Liver (tissue), 9 donors: ENCODE data around the gene NUP43. TPM values are rescaled to one million over a fixed set of nuclear protein-coding genes. Genes with fewer than 3 reads are reported as not detected.

Experiments used
- DNase-seq: peaks from one replicate; pipeline ENCODE4 v3.0.0-alpha.2; 2017; ENCODE audit warnings: low spot score
- H3K27ac ChIP-seq, 2 donors: one replicate each; pipeline ENCODE4 v1.7.0; 2013; ENCODE audit warnings: inconsistent platforms in 2 of 2, low read length in 2 of 2, control low read depth in 1 of 2, low read depth in 1 of 2, mild to moderate bottlenecking in 1 of 2
- H3K27me3 ChIP-seq, 4 donors: one replicate each; pipeline versions ENCODE4 v1.6.1 to v1.7.0; 2013; ENCODE audit warnings: low read length in 3 of 4, inconsistent platforms in 1 of 4, mild to moderate bottlenecking in 1 of 4, moderate library complexity in 1 of 4; ENCODE audit not compliant: control insufficient read depth in 4 of 4, insufficient read depth in 4 of 4
- H3K36me3 ChIP-seq, 4 donors: one replicate each; pipeline versions ENCODE4 v1.6.1 to v1.7.0; 2013; ENCODE audit warnings: low read length in 3 of 4, mild to moderate bottlenecking in 3 of 4, low read depth in 1 of 4, moderate library complexity in 1 of 4; ENCODE audit not compliant: control insufficient read depth in 4 of 4, insufficient read depth in 3 of 4
- H3K4me1 ChIP-seq, 4 donors: one replicate each; pipeline versions ENCODE4 v1.6.1 to v1.7.0; 2013; ENCODE audit warnings: low read length in 3 of 4, mild to moderate bottlenecking in 3 of 4, moderate library complexity in 1 of 4; ENCODE audit not compliant: control insufficient read depth in 4 of 4, insufficient read depth in 4 of 4
- H3K4me3 ChIP-seq, 3 donors: one replicate each; pipeline versions ENCODE4 v1.6.1 to v1.7.0; 2013; ENCODE audit warnings: low read length in 3 of 3, control low read depth in 1 of 3, low read depth in 1 of 3, mild to moderate bottlenecking in 1 of 3
- H3K9ac ChIP-seq, 2 donors: one replicate each; pipeline ENCODE4 v1.7.0; 2013; ENCODE audit warnings: low read length in 2 of 2, mild to moderate bottlenecking in 2 of 2, moderate library complexity in 2 of 2, control low read depth in 1 of 2, low read depth in 1 of 2
- H3K9me3 ChIP-seq, 4 donors: one replicate each; pipeline versions ENCODE4 v1.6.1 to v1.7.0; 2013; ENCODE audit warnings: low read length in 3 of 4; ENCODE audit not compliant: control insufficient read depth in 4 of 4
- EGR1 ChIP-seq, 2 donors: IDR thresholded peaks; 2 replicates each; pipeline ENCODE4 v1.6.1; 2016 to 2018; ENCODE audit warnings: antibody characterized with exemption in 2 of 2, low read depth in 2 of 2
- FOXA1 ChIP-seq: IDR thresholded peaks from 2 replicates; pipeline ENCODE4 v1.6.1; 2016; ENCODE audit warnings: antibody characterized with exemption
- FOXA2 ChIP-seq: IDR thresholded peaks from 2 replicates; pipeline ENCODE4 v1.6.1; 2016; ENCODE audit warnings: antibody characterized with exemption
- GABPA ChIP-seq, 2 donors: IDR thresholded peaks in 1 of 2; conservative IDR thresholded peaks in 1 of 2; 2 replicates each; pipeline ENCODE4 v1.6.1; 2016; ENCODE audit warnings: antibody characterized with exemption in 2 of 2, mild to moderate bottlenecking in 1 of 2, moderate library complexity in 1 of 2
- HNF4A ChIP-seq, 2 donors: conservative IDR thresholded peaks; 2 replicates each; pipeline ENCODE4 v1.6.1; 2016; ENCODE audit warnings: antibody characterized with exemption in 2 of 2, mild to moderate bottlenecking in 2 of 2
- HNF4G ChIP-seq: IDR thresholded peaks from 2 replicates; pipeline ENCODE4 v1.6.1; 2016; ENCODE audit warnings: antibody characterized with exemption
- JUND ChIP-seq, 2 donors: IDR thresholded peaks; 2 replicates each; pipeline ENCODE4 v1.6.1; 2016; ENCODE audit warnings: antibody characterized with exemption in 2 of 2
- NR2F2 ChIP-seq: IDR thresholded peaks from 2 replicates; pipeline ENCODE4 v1.6.1; 2016; ENCODE audit warnings: antibody characterized with exemption
- RXRA ChIP-seq, 2 donors: IDR thresholded peaks; 2 replicates each; pipeline ENCODE4 v1.6.1; 2017 to 2018; ENCODE audit warnings: antibody characterized with exemption in 2 of 2, mild to moderate bottlenecking in 1 of 2
- SP1 ChIP-seq: IDR thresholded peaks from 2 replicates; pipeline ENCODE4 v1.6.1; 2018; ENCODE audit warnings: antibody characterized with exemption, mild to moderate bottlenecking
- TAF1 ChIP-seq: conservative IDR thresholded peaks from 2 replicates; pipeline ENCODE4 v1.6.1; 2016; ENCODE audit warnings: antibody characterized with exemption, mild to moderate bottlenecking
- YY1 ChIP-seq: IDR thresholded peaks from 2 replicates; pipeline ENCODE4 v1.6.1; 2016; ENCODE audit warnings: antibody characterized with exemption, mild to moderate bottlenecking
- WGBS: extraction: QIAGEN DNeasy Blood & Tissue Kit; methylation state at CpG from one replicate; pipeline ENCODE4 v1.1.7; 2013; 5-methylcytosine and 5-hydroxymethylcytosine counted together
- polyA plus RNA-seq, 2 donors: library from polyadenylated mRNA; stranded (reverse) in 1 of 2; unstranded in 1 of 2; fragments of 200-250 nt in 1 of 2; fragments of >200 nt in 1 of 2; fragmentation: Nextera tagmentation in 1 of 2; extraction: Ambion mirVana in 1 of 2; gene quantifications; one replicate each; pipeline versions ENCODE4 v1.2.1 to v1.2.3, GENCODE V29; 2013 to 2015
- total RNA-seq, 2 donors: library from RNA; depleted of rRNA; stranded (reverse); fragments of >200 nt; gene quantifications; one replicate each; pipeline ENCODE4 v1.2.3, GENCODE V29; 2014
- TF ChIP-seq, protein P1 (sequence below): IDR thresholded peaks from 2 replicates; pipeline ENCODE4 v1.6.1; 2016; ENCODE audit warnings: antibody characterized with exemption
- TF ChIP-seq, protein P2 (sequence below): IDR thresholded peaks from 2 replicates; pipeline ENCODE4 v1.6.1; 2016; ENCODE audit warnings: antibody characterized with exemption
- TF ChIP-seq, protein P3 (sequence below): fragments of 150-350 bp; IDR thresholded peaks from 2 replicates; pipeline ENCODE4 v1.5.1; 2017; ENCODE audit warnings: improper control_type of control experiment, low read depth, low read length; ENCODE audit not compliant: missing input control
- TF ChIP-seq, protein P4 (sequence below): IDR thresholded peaks from 2 replicates; pipeline ENCODE4 v1.6.1; 2016; ENCODE audit warnings: antibody characterized with exemption, mild to moderate bottlenecking
- TF ChIP-seq, protein P5 (sequence below): IDR thresholded peaks from 2 replicates; pipeline ENCODE4 v1.6.1; 2016; ENCODE audit warnings: antibody characterized with exemption
- donor health status: healthy.
- donor health status: healthy.
- donor health status: healthy.
- donor health status: healthy.
- donor health status: healthy.

The NUP43 gene
- total and polyA plus RNA-seq, 4 donors: 3.2 to 18.5 (median 10.4) TPM

DNA sequence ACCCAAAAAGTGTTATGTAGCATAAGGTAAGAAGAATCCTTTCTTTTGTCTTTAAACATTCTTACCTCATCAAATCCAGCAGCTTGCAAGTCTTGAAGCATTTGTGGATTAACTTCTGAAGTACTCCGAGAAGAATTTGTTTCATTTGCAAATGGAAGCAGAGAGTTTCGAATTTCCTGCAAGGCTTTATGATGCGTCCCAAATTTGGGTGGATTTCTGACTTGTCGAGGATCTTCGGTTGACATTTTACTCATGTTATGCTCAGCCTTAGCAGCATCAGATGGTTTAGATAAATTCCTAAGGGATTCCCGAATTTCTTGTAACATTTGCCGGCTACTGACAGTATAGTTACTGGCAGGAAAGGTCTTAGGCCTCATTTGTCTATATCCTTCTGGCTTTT, 44.6 kb downstream of the NUP43 start:
- no peak for DNase-seq
- H3K9ac ChIP-seq: no peak overlapping the region

DNA sequence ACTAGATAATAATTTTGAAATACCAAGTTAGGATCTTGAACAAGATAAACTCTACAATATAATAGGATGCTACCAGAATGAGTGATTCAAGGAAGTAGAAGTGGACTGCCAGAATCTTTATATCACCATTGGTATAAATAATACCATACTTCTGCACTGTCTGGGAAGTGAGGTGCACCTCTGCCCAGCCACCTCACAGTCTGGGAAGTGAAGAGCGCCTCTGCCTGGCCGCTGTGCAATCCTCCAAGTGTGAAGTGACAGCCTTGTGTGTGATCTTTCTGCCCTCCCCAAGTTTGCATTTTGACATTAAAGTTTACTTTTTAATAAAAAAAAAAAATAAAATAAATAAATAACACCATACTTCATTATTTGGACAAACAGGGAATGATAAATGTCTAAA, 47.2 kb downstream of the NUP43 start:
- no peaks in the 10 kb centered on the region for H3K27me3 ChIP-seq
- H3K4me3 ChIP-seq: no peak overlapping the region
- WGBS: 98% methylated on average over 2 of the region's 2 CpGs
- no peaks in the 10 kb centered on the region for H3K9me3 ChIP-seq
- peaks cover 0 to 2% (median 0%) of the 10 kb centered on the region in 4 donors for H3K4me1 ChIP-seq
- no peak overlapping the region for H3K27ac ChIP-seq
- H3K36me3 ChIP-seq: peaks cover 2 to 9% (median 4%) of the 10 kb centered on the region in 4 donors
- no peak overlapping the region for H3K9ac ChIP-seq
- no peak for DNase-seq
- TF ChIP-seq HNF4A (conservative IDR thresholded peaks at IDR 0.05) (no peak), EGR1 (IDR thresholded peaks at IDR 0.05; ENCODE audit: low read depth in 2 of 2) (no peak), TAF1 (no peak), GABPA (IDR thresholded peaks at IDR 0.05 in 1 of 2, conservative IDR thresholded peaks at IDR 0.05 in 1 of 2) (no peak), RXRA (IDR thresholded peaks at IDR 0.05) (no peak), HNF4G (no peak), FOXA2 (no peak), FOXA1 (no peak), YY1 (no peak), JUND (IDR thresholded peaks at IDR 0.05) (no peak), SP1 (no peak), NR2F2 (no peak)
- TF ChIP-seq, protein P1, sequence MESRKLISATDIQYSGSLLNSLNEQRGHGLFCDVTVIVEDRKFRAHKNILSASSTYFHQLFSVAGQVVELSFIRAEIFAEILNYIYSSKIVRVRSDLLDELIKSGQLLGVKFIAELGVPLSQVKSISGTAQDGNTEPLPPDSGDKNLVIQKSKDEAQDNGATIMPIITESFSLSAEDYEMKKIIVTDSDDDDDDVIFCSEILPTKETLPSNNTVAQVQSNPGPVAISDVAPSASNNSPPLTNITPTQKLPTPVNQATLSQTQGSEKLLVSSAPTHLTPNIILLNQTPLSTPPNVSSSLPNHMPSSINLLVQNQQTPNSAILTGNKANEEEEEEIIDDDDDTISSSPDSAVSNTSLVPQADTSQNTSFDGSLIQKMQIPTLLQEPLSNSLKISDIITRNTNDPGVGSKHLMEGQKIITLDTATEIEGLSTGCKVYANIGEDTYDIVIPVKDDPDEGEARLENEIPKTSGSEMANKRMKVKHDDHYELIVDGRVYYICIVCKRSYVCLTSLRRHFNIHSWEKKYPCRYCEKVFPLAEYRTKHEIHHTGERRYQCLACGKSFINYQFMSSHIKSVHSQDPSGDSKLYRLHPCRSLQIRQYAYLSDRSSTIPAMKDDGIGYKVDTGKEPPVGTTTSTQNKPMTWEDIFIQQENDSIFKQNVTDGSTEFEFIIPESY: no peak
- TF ChIP-seq, protein P2, sequence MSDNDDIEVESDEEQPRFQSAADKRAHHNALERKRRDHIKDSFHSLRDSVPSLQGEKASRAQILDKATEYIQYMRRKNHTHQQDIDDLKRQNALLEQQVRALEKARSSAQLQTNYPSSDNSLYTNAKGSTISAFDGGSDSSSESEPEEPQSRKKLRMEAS: no peak

More for the DNA sequence above, 44.6 kb downstream of the NUP43 start:
- H3K4me1 ChIP-seq: peaks cover 0 to 2% (median 0%) of the 10 kb centered on the region in 4 donors
- 88% methylated on average over 7 of the region's 7 CpGs for WGBS
- no peak overlapping the region for H3K4me3 ChIP-seq
- TF ChIP-seq TAF1: no peak
- TF ChIP-seq, protein P3, sequence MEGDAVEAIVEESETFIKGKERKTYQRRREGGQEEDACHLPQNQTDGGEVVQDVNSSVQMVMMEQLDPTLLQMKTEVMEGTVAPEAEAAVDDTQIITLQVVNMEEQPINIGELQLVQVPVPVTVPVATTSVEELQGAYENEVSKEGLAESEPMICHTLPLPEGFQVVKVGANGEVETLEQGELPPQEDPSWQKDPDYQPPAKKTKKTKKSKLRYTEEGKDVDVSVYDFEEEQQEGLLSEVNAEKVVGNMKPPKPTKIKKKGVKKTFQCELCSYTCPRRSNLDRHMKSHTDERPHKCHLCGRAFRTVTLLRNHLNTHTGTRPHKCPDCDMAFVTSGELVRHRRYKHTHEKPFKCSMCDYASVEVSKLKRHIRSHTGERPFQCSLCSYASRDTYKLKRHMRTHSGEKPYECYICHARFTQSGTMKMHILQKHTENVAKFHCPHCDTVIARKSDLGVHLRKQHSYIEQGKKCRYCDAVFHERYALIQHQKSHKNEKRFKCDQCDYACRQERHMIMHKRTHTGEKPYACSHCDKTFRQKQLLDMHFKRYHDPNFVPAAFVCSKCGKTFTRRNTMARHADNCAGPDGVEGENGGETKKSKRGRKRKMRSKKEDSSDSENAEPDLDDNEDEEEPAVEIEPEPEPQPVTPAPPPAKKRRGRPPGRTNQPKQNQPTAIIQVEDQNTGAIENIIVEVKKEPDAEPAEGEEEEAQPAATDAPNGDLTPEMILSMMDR: no peak
- no peak for TF ChIP-seq NR2F2
- no peak for TF ChIP-seq HNF4G
- TF ChIP-seq, protein P1: no peak
- no peak for TF ChIP-seq FOXA2
- no peak for TF ChIP-seq HNF4A (conservative IDR thresholded peaks at IDR 0.05)
- TF ChIP-seq FOXA1: no peak
- TF ChIP-seq, protein P4, sequence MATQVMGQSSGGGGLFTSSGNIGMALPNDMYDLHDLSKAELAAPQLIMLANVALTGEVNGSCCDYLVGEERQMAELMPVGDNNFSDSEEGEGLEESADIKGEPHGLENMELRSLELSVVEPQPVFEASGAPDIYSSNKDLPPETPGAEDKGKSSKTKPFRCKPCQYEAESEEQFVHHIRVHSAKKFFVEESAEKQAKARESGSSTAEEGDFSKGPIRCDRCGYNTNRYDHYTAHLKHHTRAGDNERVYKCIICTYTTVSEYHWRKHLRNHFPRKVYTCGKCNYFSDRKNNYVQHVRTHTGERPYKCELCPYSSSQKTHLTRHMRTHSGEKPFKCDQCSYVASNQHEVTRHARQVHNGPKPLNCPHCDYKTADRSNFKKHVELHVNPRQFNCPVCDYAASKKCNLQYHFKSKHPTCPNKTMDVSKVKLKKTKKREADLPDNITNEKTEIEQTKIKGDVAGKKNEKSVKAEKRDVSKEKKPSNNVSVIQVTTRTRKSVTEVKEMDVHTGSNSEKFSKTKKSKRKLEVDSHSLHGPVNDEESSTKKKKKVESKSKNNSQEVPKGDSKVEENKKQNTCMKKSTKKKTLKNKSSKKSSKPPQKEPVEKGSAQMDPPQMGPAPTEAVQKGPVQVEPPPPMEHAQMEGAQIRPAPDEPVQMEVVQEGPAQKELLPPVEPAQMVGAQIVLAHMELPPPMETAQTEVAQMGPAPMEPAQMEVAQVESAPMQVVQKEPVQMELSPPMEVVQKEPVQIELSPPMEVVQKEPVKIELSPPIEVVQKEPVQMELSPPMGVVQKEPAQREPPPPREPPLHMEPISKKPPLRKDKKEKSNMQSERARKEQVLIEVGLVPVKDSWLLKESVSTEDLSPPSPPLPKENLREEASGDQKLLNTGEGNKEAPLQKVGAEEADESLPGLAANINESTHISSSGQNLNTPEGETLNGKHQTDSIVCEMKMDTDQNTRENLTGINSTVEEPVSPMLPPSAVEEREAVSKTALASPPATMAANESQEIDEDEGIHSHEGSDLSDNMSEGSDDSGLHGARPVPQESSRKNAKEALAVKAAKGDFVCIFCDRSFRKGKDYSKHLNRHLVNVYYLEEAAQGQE: no peak
- no peak for TF ChIP-seq JUND (IDR thresholded peaks at IDR 0.05)
- TF ChIP-seq EGR1 (IDR thresholded peaks at IDR 0.05; ENCODE audit: low read depth in 2 of 2): no peak
- TF ChIP-seq RXRA (IDR thresholded peaks at IDR 0.05): no peak
- no peak for TF ChIP-seq GABPA (IDR thresholded peaks at IDR 0.05 in 1 of 2, conservative IDR thresholded peaks at IDR 0.05 in 1 of 2)
- TF ChIP-seq YY1: no peak
- TF ChIP-seq, protein P5, sequence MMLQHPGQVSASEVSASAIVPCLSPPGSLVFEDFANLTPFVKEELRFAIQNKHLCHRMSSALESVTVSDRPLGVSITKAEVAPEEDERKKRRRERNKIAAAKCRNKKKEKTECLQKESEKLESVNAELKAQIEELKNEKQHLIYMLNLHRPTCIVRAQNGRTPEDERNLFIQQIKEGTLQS: no peak
- no peaks in the 10 kb centered on the region for H3K9me3 ChIP-seq
- peaks cover 0 to 3% (median 0%) of the 10 kb centered on the region in 4 donors for H3K36me3 ChIP-seq
- no peaks in the 10 kb centered on the region for H3K27me3 ChIP-seq
- no peak overlapping the region for H3K27ac ChIP-seq
